Effector CD4-positive, alpha-beta T cell (primary cell): Measurements from ENCODE around the gene DNAJB13.

Source experiments
- DNase-seq: peaks from one replicate; pipeline ENCODE4 v3.0.0-alpha.2; 2020

DNAJB13 gene

GRCh38 chr11:73956876-73957653 is 6.2 kb downstream of the DNAJB13 start:
- DNase-seq = no peak

GRCh38 chr11:73957654-73958361 is 7.0 kb downstream of the DNAJB13 start:
- DNase-seq = no peak

GRCh38 chr11:73958521-73959141 is 7.8 kb downstream of the DNAJB13 start:
- no peak for DNase-seq

- no peak for DNase-seq
Observed at GRCh38 chr11:73961321-73961720, 10.5 kb downstream of the DNAJB13 start.

DNA sequence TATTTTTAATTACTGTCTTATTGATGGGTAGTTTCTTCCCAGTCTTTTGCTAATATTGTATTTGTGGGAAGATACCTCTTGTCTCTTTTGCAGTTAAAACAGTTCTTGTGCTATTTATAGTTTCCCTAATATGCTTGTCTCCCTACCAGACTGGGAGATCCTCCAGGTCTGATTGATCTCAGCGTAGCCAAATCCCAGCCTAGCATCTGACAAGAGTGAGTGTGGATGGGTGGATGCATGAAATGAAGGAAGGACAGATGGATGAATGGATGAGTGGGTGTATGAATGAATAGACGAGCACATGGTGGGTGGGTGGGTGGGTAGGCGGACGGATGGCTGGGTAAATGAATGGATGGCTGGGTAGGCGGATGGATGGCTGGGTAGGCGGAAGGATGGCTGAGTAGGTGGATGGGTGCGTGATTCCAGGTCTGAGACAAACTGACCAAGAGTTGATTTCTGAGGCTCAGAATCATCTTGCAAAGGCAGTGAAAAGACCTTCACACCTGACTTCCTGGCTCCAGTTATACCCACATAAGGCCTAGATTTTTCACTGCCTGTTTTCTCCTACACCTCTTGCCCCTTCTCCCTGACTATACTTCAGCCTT is 11.4 kb downstream of the DNAJB13 start:
- DNase-seq = no peak

DNA sequence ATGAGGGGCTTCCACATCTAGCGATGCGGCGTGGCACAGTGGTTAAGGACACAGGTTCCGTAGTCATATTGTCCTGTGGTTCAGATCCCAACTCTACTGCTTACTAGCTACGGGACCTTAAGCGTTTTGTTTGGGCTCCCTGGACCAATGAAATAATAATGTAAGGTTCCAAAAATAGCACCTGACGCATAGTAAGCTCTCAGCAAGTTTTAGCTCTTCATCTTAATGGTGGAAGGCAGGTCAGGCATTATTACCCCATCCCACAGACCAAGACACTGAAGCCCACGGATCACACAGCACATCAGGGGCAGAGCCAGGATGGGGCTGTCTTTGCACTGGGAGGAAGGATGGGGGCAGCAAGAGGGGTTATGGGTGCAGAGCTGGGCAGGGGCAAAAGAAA is 13.0 kb downstream of the DNAJB13 start:
- no peak for DNase-seq

- no peak for DNase-seq
Observed at GRCh38 chr11:73965076-73965763, 14.4 kb downstream of the DNAJB13 start.

- DNase-seq = no peak
Observed at GRCh38 chr11:73965764-73966121, 14.9 kb downstream of the DNAJB13 start.

DNA sequence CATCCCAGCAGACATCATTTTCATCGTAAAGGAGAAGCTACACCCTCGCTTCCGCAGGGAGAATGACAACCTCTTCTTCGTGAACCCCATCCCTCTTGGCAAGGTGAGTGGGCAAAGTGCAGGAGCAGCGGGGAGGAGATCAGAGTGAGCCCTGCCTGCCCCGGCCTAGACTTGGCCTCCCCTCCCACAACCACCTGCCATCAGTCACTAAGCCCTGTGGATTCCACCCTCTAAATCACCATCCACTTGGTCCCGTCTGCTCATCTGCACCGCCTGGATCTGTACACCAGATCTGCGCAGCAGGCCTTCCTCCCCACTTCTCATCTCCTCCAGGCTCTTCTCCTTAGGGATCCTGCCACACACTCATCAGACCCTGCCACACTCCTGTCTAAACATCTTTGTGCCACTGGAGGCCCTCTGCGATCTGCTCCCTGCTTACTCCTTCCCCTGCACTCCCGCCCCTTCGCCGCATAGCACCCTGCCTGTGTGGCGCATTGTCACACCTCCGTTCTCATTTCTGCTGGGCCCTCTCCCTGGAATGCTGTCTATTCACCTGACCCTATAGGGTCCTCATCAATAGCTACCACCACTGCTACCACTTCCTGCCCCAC is 17.6 kb downstream of the DNAJB13 start:
- DNase-seq = no peak

DNA sequence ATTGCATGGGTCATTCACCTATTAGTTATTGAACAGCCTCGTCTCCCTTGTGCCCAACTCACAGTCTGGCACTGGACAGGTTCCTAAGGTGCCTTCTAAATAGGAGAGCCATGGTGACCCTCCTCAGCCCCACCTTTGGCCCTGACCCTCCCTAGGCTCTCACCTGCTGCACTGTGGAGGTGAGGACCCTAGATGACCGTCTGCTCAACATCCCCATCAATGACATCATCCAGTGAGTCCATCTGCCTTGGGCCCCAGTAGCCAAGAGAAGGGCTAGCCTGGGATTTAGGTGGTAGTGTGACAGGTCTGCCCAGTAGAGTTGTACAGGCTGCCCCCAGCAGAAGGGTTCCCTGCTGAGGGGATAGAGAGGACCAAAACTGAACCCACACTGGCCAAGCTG is 18.3 kb downstream of the DNAJB13 start:
- DNase-seq = no peak

DNA sequence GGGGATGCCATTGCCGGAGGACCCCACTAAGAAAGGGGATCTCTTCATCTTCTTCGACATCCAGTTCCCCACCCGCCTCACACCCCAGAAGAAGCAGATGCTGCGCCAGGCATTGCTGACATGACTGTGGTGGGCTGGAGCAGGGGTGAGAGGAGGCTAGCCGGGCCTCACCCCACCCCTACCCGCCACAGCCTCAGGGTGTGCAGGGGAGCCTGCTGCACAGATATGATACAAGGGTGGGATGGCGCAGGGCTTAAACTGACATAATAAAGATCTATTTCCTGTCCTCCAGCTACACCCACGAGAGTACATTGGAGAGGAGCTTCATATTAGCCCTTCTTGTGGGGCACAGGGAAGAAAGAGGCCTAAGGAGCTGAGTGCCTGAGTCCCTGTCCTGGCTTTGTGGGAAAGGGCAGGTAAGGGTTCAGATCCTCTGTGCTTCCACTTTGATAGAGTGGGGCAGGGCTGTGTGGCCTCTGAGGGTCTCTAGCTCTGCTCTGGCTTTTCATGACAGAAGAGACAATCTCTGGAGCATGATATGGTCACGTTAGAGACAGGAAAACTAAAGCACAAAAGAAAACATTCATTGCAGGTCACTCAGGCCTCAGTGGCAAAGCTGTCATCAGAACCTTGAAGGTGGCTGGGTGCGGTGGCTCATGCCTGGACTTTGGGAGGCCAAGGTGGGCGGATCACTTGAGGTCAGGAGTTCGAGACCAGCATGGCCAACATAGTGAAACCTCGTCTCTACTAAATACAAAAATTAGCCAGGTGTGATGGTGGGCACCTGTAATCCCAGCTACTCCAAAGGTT is 19.4 kb downstream of the DNAJB13 start:
- no peak for DNase-seq

DNA sequence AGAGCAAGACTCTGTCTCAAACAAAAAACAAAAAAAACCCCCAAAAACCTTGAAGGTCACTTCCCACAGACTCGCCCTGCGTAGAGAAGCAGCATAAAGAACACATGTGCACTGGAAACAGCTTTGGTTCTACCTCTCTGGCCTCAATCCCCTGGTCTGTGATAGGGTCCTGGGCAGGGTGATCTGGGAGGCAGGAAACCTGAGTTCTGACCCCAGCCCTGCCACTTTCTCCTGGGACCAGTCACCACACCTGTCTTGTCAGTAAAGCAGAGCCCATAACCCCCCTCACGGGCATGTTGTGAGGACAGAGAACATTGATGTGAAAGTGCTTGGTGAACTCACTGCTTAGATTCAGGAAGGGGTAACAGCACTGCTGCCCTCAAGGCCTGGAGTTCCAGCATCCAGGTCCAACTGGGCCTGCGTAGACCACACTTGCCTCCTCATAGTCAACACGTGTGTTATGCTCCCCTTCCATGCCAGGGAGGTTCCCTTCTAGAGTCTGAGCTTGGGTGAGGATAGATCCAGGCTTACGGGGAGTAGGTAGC is 20.4 kb downstream of the DNAJB13 start:
- DNase-seq = no peak

DNA sequence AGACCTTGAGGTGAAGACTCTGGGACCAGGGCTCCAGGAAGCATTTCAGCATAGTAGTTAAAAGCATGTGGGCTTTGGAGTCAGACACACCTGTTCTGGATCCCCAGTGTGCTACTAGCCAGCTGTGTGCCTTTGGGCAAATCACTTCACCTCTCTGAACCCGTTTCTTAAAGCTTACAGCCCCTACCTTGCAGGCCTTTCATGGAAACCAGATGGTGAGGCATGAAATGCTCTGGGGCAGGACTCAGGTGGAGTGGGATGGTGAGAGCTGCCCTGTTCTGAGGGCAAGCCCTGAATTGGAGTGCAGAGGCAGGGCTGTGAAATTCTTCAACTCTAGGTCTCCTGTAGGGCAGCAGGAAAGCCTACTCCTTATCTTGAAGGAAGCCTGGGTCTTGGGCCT is 21.4 kb downstream of the DNAJB13 start:
- no peak for DNase-seq

DNA sequence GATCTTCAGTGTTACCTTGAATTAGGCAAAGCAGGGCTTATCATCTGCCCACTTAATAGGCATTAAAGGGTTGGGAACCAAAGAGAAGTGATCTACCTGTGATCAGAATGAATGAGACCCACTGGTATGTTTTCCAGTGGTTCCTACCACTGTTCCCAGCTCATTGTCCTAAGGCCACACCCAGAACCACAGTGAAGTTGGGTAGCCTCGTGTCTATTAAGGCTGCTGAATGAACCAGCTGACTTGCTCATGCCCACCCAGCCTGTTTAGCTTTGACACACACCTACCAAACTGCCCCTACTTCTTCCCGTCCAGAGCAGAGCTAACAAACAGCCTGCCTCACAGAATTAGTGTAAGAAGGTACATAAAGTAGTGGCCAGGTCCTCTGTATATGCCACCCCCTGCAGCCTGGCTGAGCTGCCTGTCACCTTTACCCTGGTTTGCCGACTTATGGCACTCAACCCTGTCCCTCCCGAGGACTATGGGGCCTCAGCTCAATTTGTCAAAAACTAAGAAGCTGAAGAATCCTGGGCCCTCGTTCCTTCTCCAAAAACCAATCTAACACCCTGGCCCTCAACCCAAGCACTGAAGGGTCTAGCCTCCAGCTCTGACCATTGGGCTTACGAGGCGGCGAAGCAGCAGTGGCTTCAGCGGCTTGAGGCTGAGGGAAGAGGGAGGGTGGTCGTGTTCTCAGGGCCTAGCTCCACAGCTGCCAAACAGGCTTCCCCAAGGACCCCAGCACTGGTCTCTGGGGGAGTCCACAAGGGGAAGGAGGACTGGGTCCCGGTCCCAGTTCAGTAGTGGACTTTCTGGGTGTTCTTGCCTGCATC is 22.0 kb downstream of the DNAJB13 start:
- no peak for DNase-seq

GRCh38 chr11:73974604-73975478 is 24.0 kb downstream of the DNAJB13 start:
- DNase-seq = no peak

- no peak for DNase-seq
Observed at GRCh38 chr11:73975479-73975757, 24.6 kb downstream of the DNAJB13 start.

DNA sequence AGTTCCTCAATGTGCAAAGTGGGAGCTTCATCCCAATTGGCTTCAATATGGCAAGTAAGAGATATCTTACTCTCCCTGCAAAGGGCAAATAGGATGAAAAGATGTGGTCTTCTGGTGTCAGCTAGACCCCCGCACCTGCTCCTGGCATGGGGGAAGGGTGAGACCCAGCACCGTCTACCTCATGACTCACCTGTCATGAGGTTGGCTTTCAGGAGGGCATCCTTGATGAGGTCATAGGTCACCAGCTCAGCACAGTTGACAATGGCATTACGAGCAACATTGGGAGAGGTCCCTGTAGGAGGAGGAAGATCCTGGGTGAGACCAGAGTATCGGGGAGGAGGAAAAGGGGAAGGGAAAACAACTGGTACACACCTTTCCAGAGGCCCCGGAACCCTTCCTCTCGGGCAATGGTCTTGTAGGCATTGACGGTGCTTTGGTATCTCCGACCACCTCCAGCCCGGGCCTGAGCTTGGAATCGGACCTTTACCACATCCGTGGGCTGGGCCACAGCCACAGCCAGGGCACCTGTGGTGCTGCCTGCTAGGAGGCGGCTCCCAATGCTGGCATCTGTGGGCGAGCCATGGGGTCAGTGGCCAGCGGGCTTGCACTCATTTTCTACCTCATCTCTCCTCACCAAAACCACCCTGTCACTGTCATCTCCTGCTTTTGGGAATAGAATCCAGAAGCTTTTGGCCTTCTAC is 25.8 kb downstream of the DNAJB13 start:
- DNase-seq = no peak

DNA sequence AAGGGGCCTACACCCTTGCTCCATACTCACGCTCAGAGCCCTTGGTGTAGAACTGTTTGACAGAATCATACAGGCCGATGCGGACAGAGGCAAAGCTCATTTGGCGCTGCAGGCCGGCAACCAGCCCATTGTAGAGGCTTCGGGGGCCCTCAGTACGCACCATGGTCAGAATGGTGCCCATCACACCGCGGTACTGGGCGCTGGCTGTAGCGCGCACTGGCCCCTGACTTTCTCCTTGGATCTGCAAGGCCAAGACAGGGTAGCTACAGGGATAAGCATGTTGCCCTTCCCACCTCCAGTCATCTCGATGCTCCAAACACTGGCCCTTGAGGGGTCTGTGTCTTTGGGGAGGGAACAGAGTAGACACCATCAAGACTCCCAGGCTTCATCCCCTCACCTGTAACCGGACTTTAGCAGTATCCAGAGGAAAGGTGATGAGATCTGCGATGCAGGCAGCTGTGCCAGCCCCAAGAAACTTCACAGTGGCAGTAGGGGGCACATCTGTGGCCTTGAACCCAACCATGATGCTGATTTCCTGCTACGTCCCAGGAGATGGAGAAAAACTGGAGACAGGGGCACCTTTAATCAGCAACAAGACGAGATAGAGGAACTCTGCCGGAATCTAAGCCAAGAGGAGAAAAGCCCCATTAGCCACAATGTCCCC is 27.2 kb downstream of the DNAJB13 start:
- no peak for DNase-seq
